SW480 (cell line): ENCODE data around the gene PDE3A.
A peak's percentile ranks its signal among the peaks of the same experiment; 100 is the strongest.
"Not testable (repeated sequence)": the region's sequence is repeated elsewhere in the genome, so short reads cannot be mapped to it uniquely, and the experiment has no call there.

Experiments
- DNase-seq: peaks from one replicate; pipeline ENCODE4 v3.0.0-alpha.2; 2016; ENCODE audit warnings: low spot score

Gene PDE3A

GRCh38 chr12:20551742-20552442 lies 183.6 kb downstream of the PDE3A start:
- not testable (repeated sequence) for DNase-seq

DNA sequence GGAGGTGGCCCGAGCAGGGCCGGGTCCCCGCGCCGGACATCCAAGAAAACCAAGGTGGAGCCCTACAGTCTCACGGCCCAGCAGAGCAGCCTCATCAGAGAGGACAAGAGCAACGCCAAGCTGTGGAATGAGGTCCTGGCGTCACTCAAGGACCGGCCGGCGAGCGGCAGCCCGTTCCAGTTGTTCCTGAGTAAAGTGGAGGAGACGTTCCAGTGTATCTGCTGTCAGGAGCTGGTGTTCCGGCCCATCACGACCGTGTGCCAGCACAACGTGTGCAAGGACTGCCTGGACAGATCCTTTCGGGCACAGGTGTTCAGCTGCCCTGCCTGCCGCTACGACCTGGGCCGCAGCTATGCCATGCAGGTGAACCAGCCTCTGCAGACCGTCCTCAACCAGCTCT lies 184.2 kb downstream of the PDE3A start:
- DNase-seq = not testable (repeated sequence)

GRCh38 chr12:20555015-20555414 lies 186.7 kb downstream of the PDE3A start:
- DNase-seq = no peak

GRCh38 chr12:20555771-20556170 lies 187.4 kb downstream of the PDE3A start:
- DNase-seq = no peak

DNA sequence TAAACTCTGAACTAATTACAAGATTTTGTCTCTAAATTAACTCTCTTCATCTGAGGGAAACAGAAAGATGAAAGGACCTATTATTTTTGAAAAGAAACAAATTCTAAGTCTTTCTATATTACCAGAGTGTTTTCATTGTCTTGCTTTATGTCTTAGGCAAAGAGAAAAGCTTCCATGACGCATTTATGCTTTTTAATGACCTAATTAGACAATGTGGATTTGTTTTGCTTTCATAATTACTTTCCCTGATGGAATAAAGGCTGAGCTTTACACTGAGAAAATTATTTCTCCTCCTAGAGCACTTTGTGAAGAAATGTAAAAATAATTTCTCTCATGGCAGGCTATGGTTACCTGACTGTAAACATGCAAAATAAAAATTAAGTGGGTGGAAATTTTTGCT lies 188.8 kb downstream of the PDE3A start:
- no peak for DNase-seq

DNA sequence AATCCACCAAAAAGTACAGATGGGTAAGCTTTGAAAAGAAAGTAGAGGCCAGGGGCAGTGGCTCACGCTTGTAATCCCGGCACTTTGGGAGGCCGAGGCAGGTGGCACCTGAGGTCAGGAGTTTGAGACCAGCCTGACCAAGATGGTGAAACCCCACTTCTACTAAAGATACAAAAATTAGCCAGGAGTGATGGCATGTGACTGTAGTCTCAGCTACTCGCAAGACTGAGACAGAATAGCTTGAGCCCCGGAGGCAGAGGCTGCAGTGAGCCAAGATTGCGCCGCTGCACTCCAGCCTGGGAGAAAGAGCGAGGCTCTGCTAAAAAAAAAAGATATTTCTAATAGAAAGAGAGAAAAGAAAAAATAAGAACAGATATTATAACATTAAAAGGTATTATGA lies 192.6 kb downstream of the PDE3A start:
- no peak for DNase-seq

DNA sequence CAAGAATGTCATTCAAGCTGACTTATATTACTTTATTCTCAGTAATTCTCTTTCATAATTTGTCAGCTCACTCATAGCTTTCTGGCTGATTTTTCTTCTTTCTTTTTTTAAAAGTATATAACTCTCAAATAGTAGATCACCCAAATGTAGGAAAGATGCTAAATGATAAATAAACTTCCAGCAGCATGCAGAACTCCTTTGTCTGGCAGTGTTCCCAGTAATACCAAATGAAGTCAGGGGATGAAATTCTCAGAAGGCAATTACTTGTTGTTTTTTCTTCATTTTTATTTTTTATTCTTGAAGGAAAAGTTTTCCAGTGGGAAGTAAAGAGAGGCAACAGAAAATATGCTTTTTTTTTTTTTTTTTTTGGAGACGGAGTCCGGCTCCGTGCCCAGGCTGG lies 193.5 kb downstream of the PDE3A start:
- DNase-seq = no peak

GRCh38 chr12:20567413-20567812 lies 199.1 kb downstream of the PDE3A start:
- no peak for DNase-seq

DNA sequence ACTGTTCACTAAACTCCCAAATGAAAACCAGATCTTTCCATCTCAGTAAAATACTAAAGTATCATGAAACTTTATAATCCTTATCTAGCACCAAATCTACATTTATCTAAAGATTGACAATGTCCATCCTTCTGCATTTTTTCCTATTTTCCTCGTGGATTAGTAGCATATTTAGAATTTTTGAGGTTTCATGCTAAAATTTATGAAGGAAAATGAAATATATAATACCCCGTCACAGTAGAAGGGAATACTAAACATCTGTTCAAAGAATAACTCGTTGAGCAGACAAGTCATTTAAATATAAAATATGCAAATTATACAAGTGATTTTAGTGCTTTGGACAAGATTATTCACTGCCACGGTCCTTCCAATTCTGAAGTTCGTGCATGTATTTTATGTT lies 204.1 kb downstream of the PDE3A start:
- no peak for DNase-seq

GRCh38 chr12:20576528-20576927 lies 208.2 kb downstream of the PDE3A start:
- DNase-seq = no peak

DNA sequence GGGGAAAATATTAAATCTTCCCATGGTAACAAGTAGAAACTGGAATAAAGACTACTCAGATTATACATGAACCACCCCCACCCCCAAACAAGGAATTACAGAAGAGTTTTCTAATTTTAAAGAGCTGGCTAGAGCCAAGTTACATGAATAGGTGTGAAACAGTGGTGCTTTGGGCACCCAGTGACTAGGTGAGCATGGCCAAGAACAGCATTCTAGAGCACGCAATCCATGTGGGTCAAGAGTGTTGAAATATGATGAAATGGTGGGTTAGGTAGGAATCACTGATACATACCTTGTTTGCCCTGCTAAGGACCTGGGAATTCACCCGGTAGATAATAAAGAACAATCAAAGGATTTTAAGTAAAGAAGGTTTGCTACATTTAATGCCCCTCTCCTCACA lies 208.7 kb downstream of the PDE3A start:
- no peak for DNase-seq

GRCh38 chr12:20578142-20578541 lies 209.8 kb downstream of the PDE3A start:
- DNase-seq = no peak

DNA sequence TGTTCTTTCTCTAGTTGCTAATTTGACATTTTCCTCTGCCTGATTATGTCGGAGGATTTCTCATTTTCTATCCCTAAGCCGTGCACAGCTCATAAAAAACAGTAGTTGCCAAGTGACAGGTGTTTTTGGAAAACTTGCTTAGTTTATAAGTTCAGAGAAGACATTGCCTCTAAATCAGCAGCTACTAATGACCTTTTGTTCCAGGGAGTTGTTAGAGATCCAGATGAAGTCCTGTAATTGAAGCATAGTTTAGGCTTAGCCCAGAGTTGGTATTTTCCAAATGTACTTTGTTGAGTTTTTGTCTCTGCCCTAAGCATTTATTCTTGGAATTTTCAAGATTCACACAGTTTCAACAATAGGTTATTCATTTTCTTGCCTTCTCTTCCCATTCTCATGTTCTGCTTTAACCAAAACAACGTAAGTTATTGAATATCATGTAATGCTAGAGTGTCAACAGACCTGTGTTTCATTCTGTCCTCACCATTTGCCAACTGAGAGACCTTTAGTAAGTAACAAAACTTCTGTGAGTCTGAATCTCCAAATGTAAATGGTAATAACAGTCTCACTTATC lies 216.8 kb downstream of the PDE3A start:
- DNase-seq = no peak

DNA sequence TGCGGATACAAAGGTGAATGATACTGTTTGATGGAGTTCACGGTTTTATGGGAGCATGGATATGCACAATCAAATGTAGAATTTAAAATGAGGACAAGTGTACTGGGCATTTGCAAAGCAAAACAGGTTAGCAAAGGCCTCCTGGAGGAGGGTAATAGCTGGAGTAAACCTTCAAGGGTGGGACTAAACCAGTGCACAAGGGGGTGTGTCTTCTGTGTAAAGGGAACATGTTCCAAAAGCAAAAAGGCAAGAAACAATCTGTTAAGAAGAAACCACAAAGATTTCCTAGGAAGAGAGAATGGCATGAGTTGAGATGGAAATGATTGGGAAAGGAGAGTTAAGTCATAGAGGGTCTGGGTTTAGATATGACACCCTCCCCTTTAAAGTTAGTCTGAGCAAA lies 217.6 kb downstream of the PDE3A start:
- no peak for DNase-seq

DNA sequence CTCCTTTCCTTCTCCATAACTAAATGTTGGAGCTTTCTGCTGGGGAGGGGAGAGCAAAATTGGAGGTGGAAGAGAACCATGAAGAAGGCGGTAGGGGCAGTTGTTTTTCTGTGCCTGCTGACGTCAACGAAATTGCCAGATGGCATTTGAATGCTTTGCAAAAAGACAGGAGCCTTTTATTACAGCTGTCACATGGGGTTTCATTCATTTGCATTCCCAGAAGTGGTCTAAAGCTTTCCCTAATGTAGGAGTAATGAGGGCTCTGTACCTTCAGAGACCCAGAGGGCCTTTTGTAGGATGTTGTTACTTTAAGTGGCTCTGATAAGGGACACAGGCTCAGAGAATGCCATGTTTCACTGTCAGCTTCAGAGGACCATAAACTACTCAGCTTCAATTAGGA lies 219.7 kb downstream of the PDE3A start:
- no peak for DNase-seq

DNA sequence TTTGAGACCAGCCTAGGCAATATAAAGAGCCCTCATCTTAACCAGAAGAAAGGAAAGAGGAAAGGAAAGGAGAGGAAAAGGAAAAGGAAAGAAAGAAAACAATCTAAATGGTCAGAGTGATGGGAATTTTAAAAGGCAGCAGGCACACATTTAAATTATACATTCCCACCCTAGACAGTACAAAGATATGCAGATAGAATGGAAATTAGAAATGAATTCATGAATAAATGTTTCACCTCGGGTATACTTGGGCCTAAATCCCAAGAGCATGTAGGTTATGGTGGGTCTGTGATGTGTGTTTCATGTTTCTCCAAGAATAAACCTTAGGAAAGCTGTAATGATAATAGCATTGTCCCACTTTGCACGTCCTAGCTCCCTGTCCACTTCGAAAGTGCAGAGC lies 222.2 kb downstream of the PDE3A start:
- DNase-seq = no peak

- no peak for DNase-seq
Measured at GRCh38 chr12:20592556-20592955, 224.2 kb downstream of the PDE3A start.

DNA sequence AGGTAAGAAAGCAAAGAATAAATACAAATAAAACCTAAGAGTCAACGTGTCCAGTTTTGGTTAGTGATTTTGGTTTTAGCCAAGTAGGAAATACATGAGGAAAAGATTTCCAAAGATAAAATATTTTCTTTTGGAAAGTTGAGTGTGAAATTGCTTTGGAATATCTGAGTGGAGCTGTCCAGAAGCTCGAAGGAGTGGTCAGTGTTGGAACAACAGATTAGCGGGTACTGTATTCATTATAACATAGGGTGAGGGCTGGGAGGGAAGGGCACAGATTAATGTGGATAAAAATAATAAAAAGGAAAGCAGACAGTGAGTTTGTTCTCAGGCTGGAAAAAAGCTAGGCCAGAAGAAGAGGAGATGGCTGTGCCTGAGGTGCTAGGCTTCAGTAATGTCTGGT lies 225.3 kb downstream of the PDE3A start:
- no peak for DNase-seq

GRCh38 chr12:20596061-20596460 lies 227.7 kb downstream of the PDE3A start:
- DNase-seq = no peak

DNA sequence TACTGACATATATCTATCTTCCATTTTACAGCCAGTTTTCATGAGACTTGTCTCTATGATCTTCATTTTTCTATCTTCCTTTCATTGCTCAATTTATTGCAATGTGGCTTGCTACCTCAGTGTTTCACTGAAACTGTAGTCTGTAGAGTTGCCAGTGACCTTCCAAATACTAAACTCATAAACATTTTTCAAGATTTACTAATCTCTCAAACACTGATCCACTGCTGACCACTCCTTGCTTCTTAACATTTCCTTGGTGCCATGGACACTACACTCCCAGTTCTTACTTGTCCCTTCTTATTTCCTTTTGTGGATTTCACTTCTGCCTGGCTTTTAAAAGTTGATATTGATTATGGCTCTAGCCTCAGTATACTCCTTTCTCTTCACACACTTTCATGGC lies 231.4 kb downstream of the PDE3A start:
- DNase-seq = no peak

DNA sequence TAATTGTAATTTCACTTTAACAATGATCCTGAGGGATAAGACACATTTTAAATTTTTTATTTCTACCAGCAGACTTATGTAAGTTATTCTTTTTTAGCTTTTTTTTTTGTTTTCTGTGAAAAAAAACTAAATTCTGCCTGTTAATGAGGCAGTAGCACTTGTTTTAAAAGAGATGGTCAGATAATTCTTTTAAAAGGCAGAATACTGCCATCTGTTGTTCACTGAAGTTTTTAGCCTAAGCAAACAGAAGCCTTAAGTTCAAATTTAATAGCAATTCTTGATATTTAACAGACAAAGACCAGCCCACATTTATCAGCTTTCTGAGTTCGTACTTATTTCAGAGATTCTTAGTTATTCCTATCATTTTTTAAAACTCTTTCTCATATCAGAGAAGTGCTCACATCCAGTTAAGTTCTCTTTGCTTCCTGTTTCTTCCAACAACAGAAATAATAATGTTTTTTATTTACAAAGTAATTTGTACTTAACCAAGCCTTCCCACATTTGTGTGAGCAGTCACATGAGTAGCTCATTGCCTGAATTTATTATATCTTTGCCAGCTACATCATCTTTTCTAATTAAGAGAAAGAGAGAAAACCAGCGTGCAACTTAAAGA lies 233.4 kb downstream of the PDE3A start:
- DNase-seq = peak; percentile 43

DNA sequence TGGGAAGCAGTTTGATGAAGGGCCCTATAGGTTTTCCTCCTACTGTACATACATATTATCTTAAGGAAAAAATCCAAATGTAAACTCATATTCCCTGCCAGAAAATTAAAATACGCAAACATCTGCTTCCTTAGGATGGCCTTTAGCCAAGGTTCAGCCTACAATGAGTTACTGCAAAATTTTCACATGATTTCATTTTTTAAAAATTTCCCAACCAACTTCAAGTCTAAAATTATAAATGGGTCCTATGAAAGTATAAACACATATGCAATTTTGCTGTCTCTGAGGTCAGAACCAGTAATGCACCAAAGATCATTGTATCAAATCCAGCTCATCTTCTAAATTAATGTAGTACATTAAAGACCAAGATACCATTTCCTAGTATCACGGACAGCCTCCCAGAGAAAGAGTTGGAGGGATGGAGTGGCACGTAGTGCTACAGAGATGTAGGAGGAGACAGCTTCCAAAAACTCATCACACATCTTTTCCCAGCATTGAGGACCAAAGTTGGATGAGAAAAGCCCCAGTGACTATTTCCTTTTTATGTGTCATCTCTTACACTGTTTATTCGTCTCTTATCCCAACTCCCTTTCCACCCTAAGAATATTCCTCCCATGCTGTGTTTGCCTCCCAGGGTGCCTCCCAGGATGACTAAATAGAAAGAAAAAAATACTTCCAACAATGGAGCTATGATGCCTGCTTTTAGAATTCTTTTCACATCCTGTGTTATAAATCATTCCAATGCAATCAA lies 234.5 kb downstream of the PDE3A start:
- DNase-seq = no peak
